Glutamatergic neuron (in vitro differentiated cells): ENCODE data around the gene TGFBI. TPM values are rescaled to one million over a fixed set of nuclear protein-coding genes. Genes with fewer than 3 reads are reported as not detected.
A peak's percentile ranks its signal among the peaks of the same experiment; 100 is the strongest.

Experiments used
- DNase-seq: peaks from one replicate; pipeline ENCODE4 v3.0.0; 2022
- H3K27ac Mint-ChIP-seq: one replicate; pipeline ENCODE4 v1.8.0; 2020; ENCODE audit warnings: mild to moderate bottlenecking, mixed read lengths, inconsistent platforms; ENCODE audit not compliant: unreplicated experiment
- H3K27me3 Mint-ChIP-seq: one replicate; pipeline ENCODE4 v1.8.0; 2020; ENCODE audit warnings: mild to moderate bottlenecking, moderate library complexity, mixed read lengths, inconsistent platforms; ENCODE audit not compliant: unreplicated experiment
- H3K36me3 Mint-ChIP-seq: one replicate; pipeline ENCODE4 v1.8.0; 2020; ENCODE audit warnings: mild to moderate bottlenecking, mixed read lengths, inconsistent platforms; ENCODE audit not compliant: unreplicated experiment
- H3K4me1 Mint-ChIP-seq: one replicate; pipeline ENCODE4 v1.8.0; 2020; ENCODE audit warnings: mild to moderate bottlenecking, low read depth, mixed read lengths, inconsistent platforms; ENCODE audit not compliant: unreplicated experiment
- H3K4me3 Mint-ChIP-seq: one replicate; pipeline ENCODE4 v1.8.0; 2020; ENCODE audit warnings: mild to moderate bottlenecking, mixed read lengths, inconsistent platforms; ENCODE audit not compliant: unreplicated experiment
- H3K9me3 Mint-ChIP-seq: one replicate; pipeline ENCODE4 v1.8.0; 2020; ENCODE audit warnings: mild to moderate bottlenecking, moderate library complexity, mixed read lengths, inconsistent platforms; ENCODE audit not compliant: unreplicated experiment
- total RNA-seq: library from RNA; stranded (reverse); fragmentation: NEBNext Ultra II Directional; extraction: Animal tissue kit (Norgen Biotek cat#: 25700); gene quantifications from one replicate; pipeline ENCODE4 v1.2.1, GENCODE V29; 2021; ENCODE audit not compliant: unreplicated experiment
- TF ChIP-seq, protein P1 (sequence below): fragments of 200-600 bp; sonication (generic); IDR thresholded peaks from one replicate; pipeline ENCODE4 v1.5.0; 2021; ENCODE audit not compliant: partially characterized antibody, unreplicated experiment

Gene TGFBI
- total RNA-seq, 1 donor from 2014 or later = 2.3 TPM

DNA sequence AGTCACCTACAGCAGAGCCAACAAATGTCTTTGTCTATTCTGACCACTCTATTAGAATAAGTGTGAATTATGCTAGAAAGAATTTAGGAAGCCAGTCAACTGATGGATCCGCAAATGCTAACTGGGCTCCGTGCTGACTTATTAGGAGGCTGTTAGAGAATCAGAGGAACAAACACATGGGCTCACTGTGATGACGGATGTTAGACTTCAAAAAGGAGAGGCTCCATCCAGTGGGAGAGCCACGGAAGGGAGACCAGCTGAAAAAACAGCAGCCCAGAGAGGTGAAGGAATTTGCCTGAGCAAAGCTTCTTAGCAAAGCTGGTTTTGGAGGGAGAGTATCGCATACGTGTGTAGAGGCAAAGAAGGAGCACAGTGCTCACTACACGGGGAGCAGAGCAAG is 5.8 kb upstream of the TGFBI start:
- peaks cover 16% of the 10 kb centered on the region for H3K4me1 Mint-ChIP-seq
- H3K27ac Mint-ChIP-seq = no peak overlapping the region
- TF ChIP-seq, protein P1, sequence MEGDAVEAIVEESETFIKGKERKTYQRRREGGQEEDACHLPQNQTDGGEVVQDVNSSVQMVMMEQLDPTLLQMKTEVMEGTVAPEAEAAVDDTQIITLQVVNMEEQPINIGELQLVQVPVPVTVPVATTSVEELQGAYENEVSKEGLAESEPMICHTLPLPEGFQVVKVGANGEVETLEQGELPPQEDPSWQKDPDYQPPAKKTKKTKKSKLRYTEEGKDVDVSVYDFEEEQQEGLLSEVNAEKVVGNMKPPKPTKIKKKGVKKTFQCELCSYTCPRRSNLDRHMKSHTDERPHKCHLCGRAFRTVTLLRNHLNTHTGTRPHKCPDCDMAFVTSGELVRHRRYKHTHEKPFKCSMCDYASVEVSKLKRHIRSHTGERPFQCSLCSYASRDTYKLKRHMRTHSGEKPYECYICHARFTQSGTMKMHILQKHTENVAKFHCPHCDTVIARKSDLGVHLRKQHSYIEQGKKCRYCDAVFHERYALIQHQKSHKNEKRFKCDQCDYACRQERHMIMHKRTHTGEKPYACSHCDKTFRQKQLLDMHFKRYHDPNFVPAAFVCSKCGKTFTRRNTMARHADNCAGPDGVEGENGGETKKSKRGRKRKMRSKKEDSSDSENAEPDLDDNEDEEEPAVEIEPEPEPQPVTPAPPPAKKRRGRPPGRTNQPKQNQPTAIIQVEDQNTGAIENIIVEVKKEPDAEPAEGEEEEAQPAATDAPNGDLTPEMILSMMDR = no peak
- peaks cover 8% of the 10 kb centered on the region for H3K27me3 Mint-ChIP-seq
- no peaks in the 10 kb centered on the region for H3K36me3 Mint-ChIP-seq
- peaks cover 2% of the 10 kb centered on the region for H3K9me3 Mint-ChIP-seq
- DNase-seq = no peak
- no peak overlapping the region for H3K4me3 Mint-ChIP-seq

DNA sequence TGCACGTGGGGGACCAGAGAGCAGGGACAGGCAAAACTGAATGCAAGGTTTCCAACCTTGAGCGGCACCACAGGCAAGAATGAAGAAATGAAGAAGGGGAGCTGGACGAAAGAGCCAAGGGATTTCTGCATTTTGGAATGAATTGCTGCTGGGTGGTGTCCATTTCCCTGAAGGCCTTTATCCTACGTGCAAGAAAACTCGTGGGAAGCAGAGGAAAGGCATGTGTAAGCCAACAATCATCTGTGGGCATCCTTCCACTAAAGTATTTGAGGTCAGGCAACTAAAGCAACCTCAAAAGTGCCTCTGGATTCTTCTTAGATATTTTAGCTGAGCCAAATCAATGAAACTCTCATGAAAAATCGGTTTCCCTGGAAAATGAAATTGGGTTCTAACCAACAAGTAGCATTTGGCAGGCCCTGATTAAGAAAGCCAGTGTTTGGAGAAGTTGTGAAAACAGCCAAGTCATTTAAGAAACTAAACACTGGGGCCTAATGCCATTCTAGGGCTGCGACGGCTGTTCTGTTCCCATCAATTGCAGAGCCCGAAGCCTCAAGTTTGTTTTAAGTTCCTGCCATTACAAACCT is 4.7 kb upstream of the TGFBI start:
- no peak overlapping the region for H3K4me3 Mint-ChIP-seq
- TF ChIP-seq, protein P1 = no peak
- peaks cover 17% of the 10 kb centered on the region for H3K4me1 Mint-ChIP-seq
- H3K27me3 Mint-ChIP-seq = peaks cover 9% of the 10 kb centered on the region
- H3K27ac Mint-ChIP-seq = no peak overlapping the region
- no peaks in the 10 kb centered on the region for H3K36me3 Mint-ChIP-seq
- DNase-seq = no peak
- H3K9me3 Mint-ChIP-seq = peaks cover 2% of the 10 kb centered on the region

GRCh38 chr5:136025900-136026299 is 2.9 kb upstream of the TGFBI start:
- Mint-ChIP-seq H3K9me3 (peaks cover 2% of the 10 kb centered on the region), H3K36me3 (no peaks in the 10 kb centered on the region), H3K4me3 (no peak overlapping the region), H3K27me3 (peaks cover 12% of the 10 kb centered on the region), H3K27ac (no peak overlapping the region), H3K4me1 (peaks cover 17% of the 10 kb centered on the region)
- TF ChIP-seq, protein P1 = no peak
- no peak for DNase-seq

- peaks cover 2% of the 10 kb centered on the region for H3K9me3 Mint-ChIP-seq
- H3K36me3 Mint-ChIP-seq = no peaks in the 10 kb centered on the region
- no peak for DNase-seq
- TF ChIP-seq, protein P1 = no peak
- peak overlapping the region; percentile 22 for H3K27ac Mint-ChIP-seq
- H3K4me1 Mint-ChIP-seq = peaks cover 17% of the 10 kb centered on the region
- peak overlapping the region; percentile 37 for H3K4me3 Mint-ChIP-seq
- H3K27me3 Mint-ChIP-seq = peaks cover 12% of the 10 kb centered on the region
Observed at GRCh38 chr5:136026636-136027035, 2.2 kb upstream of the TGFBI start.

DNA sequence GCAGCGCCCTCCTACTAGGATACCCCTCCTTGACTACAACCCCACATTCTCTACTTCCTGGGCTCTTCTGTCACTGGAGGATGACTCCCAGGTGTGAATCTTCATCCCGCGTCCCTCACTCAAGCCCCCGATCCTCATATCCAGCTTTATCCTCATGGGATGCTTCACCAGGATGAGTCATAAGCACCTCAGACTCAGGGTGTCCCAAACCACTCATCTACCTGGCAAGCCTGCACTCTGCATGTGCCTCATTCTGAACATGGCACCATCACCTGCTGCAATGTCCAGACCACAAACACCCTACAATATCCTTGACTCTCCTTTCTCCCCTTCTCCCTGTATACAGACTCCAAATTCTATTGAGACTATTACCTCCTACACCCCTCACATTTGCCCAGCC is 1.5 kb upstream of the TGFBI start:
- Mint-ChIP-seq H3K4me1 (peaks cover 17% of the 10 kb centered on the region), H3K4me3 (peak overlapping the region; percentile 37), H3K27me3 (peaks cover 12% of the 10 kb centered on the region), H3K27ac (no peak overlapping the region), H3K9me3 (peaks cover 2% of the 10 kb centered on the region), H3K36me3 (no peaks in the 10 kb centered on the region)
- TF ChIP-seq, protein P1 = no peak
- DNase-seq = no peak
